GM13976 (cell line): ENCODE data around the gene SLC22A12.

Source experiments
- DNase-seq: peaks from one replicate; pipeline ENCODE4 v3.0.0; 2012; ENCODE audit warnings: low spot score
- CTCF ChIP-seq: IDR thresholded peaks from 2 replicates; pipeline ENCODE4 v1.5.1; 2012; ENCODE audit warnings: borderline replicate concordance, mild to moderate bottlenecking; ENCODE audit not compliant: insufficient read depth; ENCODE audit errors: extremely low read depth, missing control alignments, control extremely low read depth
- in situ Hi-C: fragments of 300-500 bp; cut with MboI; formaldehyde crosslinking; loops from one replicate; pipeline ENCODE4 v1.12.0; 2022; ENCODE audit warnings: low sequenced_read_pairs, mixed read lengths, inconsistent platforms; ENCODE audit not compliant: unreplicated experiment

SLC22A12 gene

GRCh38 chr11:64609436-64610047, 18.5 kb downstream of the SLC22A12 start:
- DNase-seq: no peak
- in situ Hi-C loops: no loop called here

DNA sequence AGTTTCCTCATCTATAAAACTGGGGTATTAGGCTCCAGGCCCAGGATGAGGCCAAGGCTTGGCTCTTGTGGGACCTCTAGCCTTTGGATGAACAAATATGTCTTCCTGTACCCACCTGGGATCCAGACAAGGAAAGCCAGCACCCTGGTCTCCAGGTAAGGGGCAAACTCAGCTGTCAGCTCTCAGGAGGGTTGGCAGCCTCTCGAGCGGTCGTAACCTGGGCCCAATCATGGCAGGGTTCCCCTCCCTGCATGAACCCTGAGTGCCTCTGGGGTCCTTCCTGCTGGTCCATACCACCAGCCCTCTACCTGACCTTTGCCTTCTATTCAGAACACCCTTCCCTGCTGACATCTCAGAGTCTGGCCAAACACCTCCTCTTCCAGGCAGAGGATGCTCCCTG, 19.6 kb downstream of the SLC22A12 start:
- no peak for TF ChIP-seq CTCF
- DNase-seq: no peak
- in situ Hi-C loops: no loop called here

More at GRCh38 chr11:64609436-64610047, 18.5 kb downstream of the SLC22A12 start:
- no peak for TF ChIP-seq CTCF

GRCh38 chr11:64611176-64611575, 20.2 kb downstream of the SLC22A12 start:
- DNase-seq: no peak
- no peak for TF ChIP-seq CTCF
- in situ Hi-C loops: no loop called here

DNA sequence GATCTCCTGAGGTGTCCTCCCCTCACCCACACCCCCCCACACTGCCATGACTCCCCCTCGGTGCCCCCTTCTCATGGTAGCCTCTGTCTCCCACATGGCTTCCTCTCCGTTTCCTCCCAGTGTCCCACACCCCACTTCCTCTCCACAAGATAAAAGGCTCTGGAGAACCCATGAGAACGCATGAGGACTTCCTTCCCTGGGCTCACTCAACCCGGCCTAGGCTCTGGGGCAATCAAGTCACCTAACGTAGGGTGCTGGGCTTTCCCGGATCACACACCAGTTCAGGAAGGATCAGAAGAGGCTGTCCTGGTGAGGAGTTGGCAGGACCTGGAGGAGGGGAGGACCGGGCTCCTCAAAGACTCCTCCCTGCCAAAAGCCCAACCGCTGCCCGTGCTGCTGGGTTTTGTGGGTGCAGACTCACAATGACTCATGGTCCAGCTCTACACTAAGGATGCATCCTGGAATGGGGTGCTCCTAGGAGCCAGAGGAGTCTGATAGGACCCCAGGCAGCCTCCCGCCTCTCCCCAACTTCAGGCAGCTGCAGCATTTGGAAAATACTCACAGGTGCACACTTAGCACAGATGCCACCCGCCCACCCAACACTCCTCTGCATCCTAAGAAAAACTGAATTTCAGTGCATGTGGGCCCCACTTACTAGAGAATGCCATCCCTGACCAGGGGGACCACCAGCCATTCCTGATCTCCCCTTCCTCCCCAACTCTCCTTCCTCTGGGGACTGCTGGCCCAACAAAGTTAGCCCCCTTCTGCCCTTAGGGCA, 21.0 kb downstream of the SLC22A12 start:
- in situ Hi-C loops: no loop called here
- no peak for DNase-seq

GRCh38 chr11:64613648-64614047, 22.6 kb downstream of the SLC22A12 start:
- DNase-seq: no peak
- no peak for TF ChIP-seq CTCF
- in situ Hi-C loops: no loop called here

More for the DNA sequence above, 21.0 kb downstream of the SLC22A12 start:
- no peak for TF ChIP-seq CTCF

DNA sequence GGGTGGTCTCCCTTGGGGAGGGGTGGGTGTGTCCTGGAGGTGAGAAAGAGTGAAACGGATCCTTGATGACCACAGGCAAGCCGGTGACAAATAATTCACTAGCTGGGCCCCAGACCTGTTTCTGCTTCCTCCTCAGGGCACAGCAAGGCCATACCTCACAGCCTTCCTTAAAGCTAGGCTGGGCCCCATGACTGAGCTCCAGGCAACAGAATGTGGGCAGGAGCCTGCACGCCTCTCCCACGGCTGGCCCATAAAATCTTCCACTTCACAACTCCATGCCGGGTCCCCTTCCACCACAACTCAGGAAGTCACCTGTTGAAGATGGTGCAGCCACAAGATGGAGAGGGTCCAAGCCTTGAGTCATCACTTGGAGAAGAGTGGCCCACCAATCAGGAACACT, 23.9 kb downstream of the SLC22A12 start:
- in situ Hi-C loops: no loop called here
- no peak for TF ChIP-seq CTCF
- DNase-seq: no peak
